ENCODE data around the gene CXCR6.

GRCh38 chr3:45940781-45941365, 2.4 kb upstream of the CXCR6 start:
- TF ChIP-seq CTCF (IDR thresholded peaks at IDR 0.05): no peak
- no peak for TF ChIP-seq EP300 (IDR thresholded peaks at IDR 0.05)
- no peak for TF ChIP-seq POLR2A (IDR thresholded peaks at IDR 0.05)
